Ecto neural progenitor cell (in vitro differentiated cells): ENCODE data around the gene GALM.
"Not testable (repeated sequence)": the region's sequence is repeated elsewhere in the genome, so short reads cannot be mapped to it uniquely, and the experiment has no call there.

Source experiments
- DNase-seq: peaks from one replicate; pipeline ENCODE4 v3.0.0-alpha.2; 2018; ENCODE audit warnings: low spot score

GALM gene

DNA sequence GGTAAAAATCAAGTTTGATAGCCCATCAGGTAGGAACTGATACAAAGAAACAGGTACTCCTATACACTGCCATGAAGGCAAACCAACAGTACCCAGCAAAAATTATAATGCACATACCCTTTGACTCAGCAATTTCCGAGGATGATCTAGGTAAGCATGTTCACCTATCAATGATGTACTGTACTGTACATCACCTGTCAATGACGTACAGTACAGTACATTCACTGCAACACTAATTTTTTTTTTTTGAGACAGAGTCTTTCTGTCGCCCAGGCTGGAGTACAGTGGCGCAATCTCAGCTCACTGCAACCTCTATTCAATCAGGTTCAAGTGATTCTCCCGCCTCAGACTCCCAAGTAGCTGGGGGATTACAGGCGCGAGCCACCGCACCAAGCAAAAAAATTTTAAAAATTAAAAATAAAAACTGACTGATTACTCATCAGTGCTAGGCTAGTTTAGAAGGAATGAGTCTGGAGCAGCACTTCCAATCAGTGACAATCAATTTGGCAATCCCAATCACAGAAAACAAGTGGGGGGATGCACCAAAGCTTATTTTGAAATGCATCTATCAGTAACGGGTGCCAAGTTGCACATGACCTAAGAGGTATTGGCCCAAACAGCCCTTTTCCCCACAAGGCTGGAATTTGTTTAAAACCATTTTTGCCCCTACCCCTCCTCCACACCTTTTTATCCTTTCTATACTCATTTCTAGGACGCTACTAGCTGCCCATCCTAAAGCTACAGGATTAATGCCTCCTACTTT, 77.1 kb downstream of the GALM start:
- DNase-seq: no peak

DNA sequence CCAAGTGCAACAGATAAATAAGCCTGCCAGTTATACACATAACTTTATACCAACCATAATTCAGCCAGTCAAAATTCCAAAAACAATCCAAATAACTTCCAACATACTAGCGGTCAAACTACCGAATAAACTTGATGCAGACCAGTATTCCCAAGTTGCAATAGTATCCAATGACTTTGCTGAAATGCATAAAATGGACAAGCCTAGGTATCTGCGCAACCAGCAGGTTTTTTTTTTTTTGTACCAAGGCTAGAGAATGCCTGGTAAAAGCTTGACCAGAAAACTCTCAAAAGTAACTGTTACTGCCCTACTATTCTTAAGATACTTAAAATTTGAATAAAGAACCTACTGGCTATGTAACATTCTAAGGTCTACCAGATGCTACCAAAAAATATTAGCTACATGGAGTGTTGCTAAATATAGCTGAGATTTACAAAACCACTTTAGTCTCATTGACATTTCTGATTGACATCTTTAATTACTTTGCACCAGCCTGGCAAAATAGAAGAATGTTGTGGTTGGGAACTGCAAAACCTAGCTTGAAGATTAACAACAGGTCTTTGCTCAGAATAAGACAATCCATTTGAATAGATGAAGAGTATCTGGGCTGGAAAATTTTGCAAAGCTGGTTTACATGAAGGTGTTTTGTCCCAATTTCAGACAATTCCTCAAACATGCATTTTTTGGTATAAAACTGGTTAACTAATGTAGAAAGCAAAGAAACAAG, 77.9 kb downstream of the GALM start:
- no peak for DNase-seq

DNA sequence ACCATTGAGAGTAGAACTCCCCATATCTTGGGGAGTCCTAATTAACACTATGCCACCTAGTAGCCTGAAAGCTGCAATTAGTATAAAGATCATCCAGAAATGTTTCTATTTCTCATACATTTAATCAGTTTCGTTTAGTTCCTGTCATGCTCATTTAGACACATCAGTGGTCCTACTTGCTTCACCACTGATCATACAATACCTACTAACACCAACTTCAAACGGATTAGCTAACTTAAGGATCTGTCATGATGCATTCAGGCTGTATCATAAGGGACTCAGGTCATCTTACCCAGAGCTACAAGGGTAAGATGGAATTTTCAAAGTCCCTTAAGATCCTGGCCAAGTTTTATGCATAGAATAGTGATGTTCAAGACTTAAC, 78.5 kb downstream of the GALM start:
- DNase-seq: no peak

DNA sequence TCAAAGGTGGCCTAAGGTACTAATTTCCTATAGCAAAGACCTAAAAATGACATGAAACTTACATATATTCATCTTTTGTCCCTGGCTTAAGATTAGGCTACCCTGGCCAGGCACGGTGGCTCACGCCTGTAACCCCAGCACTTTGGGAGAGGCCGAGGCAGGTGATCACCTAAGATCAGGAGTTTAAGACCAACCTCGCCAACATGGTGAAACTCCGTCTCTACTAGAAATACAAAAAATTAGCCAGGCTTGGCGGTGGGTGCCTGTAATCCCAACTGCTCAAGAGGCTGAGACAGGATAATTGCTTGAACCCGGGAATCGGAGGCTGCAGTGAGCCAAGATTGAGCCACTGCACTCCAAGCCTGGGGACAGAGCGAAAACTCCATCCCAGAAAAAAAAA, 79.4 kb downstream of the GALM start:
- DNase-seq: no peak

DNA sequence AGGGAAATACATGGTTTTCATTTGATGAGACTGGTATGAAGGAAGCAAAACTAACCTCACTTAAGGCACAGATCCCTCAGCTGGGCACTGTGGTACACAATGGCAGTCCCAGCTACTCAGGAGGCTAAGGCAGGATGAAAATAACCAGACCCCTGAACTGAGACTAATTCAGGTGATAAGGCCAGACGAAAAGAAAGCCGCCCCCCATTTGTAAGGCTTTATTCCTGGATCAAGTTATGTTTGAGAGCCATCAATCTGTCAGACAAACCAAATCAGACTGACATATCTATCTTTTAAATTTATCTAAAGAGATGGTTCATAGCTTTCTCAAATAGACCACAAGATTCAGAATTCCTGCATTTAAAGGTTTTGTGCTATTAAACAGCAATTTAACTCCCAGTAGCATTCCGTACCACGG, 81.1 kb downstream of the GALM start:
- no peak for DNase-seq

DNA sequence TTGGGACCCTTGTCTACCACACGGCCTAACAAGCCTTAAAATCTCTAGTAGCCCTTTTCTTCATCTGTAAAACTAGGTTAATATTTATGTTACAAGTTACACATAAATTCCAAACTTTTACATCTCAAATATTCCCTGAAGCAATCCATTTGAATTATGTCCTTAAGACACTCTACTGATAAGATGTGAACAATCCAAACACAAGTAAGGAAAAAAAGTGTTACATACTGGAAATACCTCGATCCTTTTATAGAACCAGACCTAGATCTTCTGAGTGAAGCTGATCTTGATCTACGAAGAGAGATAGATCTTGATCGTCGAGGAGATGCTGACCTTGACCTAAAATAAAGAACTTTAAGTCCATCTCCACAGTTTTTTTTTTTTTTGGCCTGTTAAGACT, 81.9 kb downstream of the GALM start:
- DNase-seq: no peak

DNA sequence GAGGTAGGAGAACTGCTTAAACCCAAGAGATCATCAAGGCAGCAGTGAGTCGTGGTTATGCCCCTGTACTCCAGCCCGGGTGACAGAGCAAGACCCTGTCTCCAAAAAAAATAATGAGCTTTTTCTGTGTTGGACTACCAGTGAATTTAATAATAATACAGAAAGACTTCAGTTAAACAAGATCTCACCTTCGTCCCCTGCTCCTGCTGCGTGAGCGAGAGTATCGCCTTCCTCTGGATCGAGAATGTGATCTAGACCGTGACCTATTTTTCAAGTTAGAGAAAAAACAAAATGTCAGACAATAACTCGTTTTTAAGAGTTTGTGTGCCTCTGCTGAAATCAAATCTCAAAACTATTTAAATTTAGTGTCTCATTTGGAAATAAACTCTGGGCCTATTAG, 82.5 kb downstream of the GALM start:
- DNase-seq: no peak

DNA sequence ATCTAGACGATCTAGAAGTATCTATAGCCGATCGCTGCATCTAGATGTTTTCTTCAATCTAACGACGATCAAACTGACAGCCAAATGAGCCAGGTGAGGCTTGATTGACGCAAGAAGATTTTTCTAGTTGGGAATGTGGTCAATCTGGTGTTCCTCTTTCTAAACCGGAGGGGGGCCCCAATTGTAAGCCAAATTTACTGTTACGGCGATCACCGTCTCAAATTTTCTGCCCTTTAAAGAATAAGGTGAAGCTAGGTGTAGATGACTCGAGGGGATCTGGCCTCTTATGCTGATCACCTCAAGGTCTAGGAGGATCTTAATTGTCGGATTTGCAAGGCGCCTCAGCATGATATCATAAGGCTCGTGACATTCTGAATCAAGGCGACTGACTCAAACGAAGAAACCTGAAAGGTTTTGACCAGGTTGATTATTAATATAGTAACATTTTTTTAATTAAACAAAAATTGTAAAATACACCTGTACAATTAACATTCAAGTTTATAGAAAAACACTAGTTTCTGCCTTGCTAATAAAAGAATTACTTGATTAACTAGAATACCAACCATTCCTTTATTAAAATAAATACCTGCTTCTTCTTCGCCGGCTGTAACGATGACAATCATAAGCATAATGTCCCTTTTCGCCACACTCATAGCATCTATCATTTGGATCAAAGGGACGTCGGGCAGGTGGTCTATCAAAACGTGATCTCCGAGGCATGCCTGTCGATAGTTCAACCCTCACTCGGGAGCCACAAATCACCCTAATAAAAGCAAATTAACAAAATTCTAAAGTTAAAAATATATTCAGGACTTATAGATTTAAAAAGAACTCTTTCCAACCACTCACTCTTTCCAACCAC, 83.3 kb downstream of the GALM start:
- no peak for DNase-seq

DNA sequence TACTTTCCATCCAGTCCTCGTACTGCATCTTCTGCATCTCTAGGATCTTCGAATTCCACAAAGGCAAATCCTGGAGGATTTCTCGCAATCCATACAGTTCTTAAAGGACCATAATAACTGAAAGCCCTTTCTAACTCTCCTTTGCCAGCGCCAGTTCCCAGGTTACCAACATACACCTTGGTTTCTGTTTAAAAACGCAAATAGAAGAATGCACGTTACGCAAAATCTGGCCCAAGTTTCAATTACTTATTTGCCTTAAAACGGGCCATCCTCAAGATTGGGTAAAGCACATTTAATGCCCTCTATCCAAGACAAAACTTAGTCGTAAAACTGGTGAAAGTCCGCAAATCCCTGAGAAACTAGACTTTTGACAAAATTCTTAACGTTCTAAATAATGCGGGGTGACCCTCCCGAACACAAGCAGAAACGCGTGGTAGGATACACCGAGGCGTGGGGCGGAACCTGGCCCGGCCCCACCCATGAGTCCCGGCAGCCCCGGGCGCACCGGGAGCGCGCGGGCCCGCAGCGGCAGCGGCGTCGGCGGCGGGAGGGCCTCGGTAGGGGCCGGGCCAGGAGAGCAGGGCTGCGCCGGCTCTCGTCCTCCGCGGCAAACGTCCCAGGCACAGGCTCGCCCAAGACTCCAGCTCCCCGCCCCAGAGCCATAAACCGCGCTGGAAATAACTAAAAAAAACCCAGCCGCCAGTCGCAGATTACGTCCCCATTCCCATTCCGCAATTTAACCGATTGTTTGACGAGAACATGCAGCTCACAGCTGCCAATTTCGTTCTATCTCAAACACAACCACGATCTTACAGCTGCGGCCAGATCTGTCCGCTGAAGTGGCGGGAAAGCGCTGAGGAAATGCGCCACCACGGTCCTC, 84.3 kb downstream of the GALM start:
- no peak for DNase-seq

DNA sequence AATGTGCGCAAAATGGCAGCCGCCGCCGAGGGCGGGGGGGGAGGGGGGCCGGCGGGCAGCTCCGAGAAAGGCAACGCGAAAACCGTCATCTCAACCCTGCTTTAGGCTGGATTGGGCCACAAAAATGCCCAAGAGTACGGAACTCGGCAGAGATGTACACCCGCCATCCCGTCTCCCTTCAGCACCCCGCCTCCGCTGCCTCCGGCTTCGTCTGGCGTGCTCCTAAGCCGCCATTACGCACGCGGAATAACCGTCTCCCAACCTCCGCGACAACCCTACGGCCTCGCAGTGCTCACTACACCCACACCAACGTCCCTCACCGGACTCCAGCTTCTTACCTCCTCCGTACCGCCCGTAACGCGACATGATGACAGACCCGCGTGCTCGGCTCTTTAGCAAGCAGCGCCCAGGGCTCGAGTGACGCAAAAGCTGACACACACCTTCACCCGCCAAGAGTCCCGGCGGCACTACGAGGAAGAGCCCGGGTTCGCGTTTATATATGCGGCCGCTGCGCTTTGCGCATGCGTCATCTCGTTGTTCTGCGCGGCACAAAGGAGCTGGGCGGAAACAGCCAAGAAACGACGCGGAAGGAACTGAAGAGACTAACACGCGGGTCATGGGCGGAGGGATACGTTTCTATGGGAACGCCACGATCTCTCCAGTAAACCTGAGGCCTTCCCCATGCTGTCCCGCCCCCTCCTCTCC, 85.1 kb downstream of the GALM start, which contains the start of gene SRSF7:
SRSF7 (minus strand) TSS at position 471 of the 705 bp plus-strand sequence; CDS start at position 366, 105 bp downstream.
- peak; percentile 99 for DNase-seq

DNA sequence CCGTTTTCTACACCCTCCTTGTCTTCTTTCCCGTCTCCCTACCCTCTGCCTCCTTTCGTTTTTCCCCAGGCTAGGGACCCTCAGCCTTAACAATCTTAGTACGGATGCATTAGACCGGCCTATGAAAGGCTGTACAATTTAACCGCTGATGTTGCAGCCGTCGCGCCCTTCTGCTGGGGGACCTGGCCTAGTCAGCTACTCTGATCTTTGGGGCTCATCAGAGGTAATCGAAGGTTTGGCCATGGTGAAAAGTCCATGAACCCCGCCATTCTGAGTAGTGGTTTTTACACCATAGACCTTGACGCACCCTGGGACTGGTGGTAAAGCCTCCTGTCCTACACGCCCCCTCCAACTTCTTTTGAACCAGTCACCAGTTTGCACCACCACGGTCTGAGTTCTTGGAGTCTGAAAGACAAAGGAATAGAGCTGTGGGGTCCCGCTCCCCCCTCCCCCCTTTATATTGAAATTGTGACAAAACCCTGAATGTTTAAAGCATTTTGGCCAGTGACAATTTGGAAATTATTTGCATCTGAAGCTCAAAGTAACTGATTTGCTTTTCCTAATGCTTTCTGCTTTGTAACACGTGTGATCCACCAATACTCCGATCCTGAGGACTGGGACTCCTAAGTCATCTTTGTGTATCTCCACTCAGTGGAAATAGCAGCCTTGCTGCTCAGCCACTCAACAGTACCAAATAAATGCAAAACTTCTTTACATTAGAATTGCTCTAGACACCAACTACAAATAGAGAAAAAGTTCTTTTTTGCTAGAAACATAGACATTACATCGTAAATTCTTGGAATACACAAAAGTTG, 85.9 kb downstream of the GALM start:
- no peak for DNase-seq

DNA sequence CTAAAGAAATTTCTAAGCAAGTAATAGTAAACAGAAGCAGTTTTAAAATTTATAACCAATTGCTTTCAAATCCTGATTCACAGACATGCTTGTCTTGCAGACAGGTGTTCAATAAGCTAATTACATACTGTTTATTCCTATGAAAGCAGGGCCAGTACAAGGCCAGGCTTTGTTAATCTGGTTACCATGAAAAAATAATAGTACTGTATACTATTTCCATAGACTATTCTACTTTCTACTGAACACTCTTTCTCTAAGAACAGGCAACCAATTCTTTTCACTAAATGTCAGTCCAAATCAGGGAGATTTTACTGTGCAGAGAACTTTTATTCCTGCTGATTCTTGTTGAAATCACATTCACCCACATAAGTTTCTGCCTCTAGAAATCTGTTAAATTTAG, 88.1 kb downstream of the GALM start:
- no peak for DNase-seq

DNA sequence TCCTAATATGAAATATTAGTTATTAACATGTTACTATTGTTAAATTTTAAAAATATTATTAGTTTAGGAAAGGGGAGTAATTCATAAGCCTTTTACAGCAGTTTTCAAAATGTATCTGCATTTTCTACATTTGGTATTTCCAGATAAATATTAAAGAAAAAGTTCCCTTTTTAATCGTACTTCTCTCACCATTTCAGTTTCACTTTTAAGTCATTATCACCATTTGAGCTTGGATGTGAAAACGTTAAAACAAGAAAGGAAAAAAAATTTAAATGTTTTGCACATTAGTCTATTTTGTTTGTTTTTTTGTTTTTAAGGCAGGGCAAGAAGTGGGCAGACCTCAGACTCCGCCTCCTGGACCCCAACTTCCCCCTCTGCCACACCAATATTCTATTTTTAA, 88.6 kb downstream of the GALM start:
- DNase-seq: no peak

DNA sequence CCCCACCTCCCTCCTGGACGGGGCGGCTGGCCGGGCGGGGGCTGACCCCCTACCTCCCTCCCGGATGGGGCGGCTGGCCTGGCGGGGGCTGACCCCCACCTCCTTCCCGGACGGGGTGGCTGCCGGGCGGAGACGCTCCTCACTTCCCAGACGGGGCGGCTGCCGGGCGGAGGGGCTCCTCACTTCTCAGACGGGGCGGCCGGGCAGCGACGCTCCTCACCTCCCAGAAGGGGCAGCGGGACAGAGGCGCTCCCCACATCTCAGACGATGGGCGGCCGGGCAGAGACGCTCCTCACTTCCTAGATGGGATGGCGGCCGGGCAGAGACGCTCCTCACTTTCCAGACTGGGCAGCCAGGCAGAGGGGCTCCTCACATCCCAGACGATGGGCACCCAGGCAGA, 90.0 kb downstream of the GALM start:
- DNase-seq: not testable (repeated sequence)

DNA sequence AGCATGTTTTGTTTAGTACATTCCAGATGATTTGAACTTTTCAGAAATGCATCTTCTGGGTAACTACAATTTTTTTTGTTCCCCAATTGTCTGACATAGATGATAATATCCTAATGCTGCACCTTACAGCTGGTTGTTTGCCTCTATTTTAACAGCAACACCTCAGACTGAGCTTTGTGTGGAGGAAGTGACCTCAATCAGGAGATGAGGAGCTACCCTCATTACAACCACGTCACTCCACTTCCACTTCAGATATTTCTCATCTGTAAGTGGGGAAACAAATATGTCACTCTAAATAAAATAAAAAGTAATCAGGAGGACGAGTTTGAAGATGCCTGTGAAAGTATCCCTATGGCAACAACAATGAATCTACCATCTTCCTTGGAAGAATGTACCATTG, 97.3 kb downstream of the GALM start:
- no peak for DNase-seq

DNA sequence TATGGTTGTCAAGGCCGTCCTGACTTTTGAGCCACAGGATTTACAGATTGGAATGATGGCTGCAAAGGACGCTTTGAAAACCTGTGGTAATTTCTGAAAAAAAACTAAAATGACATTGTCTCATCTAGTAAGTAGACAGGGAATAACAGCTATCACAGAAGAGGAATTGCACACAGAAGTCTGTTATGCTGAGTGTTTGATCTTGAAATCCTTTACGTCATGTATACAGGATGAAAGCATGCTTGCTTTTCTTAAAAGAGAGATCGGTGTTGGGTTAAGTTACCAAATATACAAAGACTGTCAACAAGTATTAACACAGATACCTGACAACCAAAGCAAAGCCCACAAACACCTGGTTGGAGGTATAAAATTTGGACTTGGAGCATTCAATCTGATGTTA, 97.8 kb downstream of the GALM start:
- no peak for DNase-seq

DNA sequence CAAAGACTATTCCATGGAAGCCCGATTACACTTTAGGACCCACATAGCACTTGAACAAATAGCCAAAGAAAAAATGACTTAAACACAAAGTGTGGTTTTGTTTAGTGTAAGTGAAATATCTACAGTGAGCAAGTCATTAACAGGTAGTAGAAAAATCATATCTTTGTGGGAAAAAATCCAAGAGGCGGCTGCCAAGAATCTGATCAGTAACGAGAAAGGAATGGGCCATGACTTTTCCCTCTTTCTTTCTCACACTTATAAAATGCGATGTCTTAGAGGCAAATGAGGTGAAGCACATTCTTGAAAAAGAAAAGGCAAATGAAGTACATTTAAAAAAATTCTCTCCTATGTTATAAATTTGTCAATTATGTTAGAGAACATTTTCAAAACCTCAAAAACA, 99.2 kb downstream of the GALM start:
- DNase-seq: no peak

DNA sequence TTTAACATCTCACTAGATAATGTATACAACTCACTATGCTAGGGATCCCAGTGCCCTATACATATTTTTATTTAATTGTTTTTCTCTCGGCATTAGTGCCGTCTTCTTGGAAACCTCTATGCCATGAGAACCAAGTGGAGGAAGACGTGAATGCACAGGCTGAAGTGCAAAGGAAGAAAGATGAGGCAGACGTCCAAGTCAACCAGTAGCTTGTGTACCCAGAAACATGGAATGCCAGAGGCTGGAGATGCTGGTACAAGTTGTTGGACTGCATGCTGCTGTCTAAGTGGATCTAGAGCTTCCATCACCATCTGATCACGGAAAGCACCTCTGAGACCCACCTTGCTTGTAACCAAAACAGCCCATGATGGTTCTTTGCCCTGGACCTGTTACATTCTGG, 99.6 kb downstream of the GALM start:
- no peak for DNase-seq

DNA sequence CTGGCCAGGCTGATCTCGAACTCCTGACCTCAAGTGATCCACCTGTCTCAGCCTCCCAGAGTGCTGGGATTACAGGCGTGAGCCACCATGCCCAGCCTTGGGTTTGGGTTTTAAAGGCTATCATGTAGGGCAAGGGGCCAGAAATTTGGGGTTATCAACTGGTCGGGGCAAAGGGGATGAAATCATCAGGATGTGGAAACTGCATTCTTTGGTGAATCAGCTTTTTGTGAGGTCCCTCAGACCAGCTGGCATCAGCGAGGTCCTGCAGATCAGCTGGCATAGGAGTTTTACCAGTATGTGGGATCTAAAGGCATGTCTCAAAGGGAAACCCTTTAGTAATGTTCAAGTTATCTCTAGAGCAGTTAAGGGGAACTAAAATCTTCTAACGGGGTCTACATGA, 105.7 kb downstream of the GALM start:
- no peak for DNase-seq
